Retinal pigment epithelial cell (primary cell): ENCODE results near the gene CGNL1.

ENCODE experiments used
- DNase-seq: peaks from one replicate; pipeline ENCODE4 v3.0.0-alpha.2; 2010; ENCODE audit warnings: low read depth
- H3K4me3 ChIP-seq: 2 replicates; pipeline ENCODE4 v1.5.1; 2011; ENCODE audit warnings: mild to moderate bottlenecking, low read length, control low read depth, moderate library complexity
- TF ChIP-seq, protein P1 (sequence below): conservative IDR thresholded peaks from 2 replicates; pipeline ENCODE4 v1.5.1; 2011; ENCODE audit warnings: low read depth, low read length, control low read depth, inconsistent platforms

Gene CGNL1

DNA sequence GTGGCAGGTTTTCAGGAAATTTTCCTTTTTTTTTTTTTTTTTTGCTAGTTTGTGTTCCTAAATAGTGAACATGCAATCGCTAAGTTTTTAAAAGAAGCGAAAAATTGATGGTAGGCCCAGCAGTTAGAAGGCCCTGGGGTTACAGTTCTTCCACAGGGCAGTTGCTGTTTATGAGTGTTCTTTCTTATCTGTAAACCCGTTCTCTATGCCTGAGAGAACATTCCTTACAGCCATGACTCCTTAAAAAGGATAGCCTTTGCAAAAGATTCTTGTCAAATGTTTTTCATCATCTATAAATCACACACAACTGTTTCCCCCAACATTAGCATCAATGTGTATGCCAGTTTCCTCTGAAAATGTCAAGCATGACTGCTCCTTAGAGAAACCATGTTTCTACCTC is 191.6 kb downstream of the CGNL1 start:
- no peak for DNase-seq
- TF ChIP-seq, protein P1, sequence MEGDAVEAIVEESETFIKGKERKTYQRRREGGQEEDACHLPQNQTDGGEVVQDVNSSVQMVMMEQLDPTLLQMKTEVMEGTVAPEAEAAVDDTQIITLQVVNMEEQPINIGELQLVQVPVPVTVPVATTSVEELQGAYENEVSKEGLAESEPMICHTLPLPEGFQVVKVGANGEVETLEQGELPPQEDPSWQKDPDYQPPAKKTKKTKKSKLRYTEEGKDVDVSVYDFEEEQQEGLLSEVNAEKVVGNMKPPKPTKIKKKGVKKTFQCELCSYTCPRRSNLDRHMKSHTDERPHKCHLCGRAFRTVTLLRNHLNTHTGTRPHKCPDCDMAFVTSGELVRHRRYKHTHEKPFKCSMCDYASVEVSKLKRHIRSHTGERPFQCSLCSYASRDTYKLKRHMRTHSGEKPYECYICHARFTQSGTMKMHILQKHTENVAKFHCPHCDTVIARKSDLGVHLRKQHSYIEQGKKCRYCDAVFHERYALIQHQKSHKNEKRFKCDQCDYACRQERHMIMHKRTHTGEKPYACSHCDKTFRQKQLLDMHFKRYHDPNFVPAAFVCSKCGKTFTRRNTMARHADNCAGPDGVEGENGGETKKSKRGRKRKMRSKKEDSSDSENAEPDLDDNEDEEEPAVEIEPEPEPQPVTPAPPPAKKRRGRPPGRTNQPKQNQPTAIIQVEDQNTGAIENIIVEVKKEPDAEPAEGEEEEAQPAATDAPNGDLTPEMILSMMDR, result no peak
- H3K4me3 ChIP-seq, result no peak overlapping the region

DNA sequence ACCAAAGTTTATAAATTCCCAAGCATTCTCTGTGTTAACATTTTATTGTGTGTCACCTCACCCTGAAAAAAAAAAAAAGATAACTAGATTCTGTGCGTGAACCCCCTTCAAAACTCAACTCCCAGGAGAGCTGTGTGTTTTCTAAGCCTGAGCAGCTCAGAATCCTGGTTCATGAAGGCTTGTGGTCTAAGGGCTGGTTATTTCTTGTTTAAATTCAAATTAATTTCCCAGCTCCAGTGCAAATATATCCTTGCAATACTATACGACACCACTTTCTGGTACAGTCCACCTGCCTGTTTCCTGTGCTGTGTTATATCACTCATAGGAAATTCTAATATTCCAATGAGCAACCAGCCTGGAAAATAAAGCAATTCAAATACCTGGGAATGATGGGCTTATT is 192.0 kb downstream of the CGNL1 start:
- no peak overlapping the region for H3K4me3 ChIP-seq
- TF ChIP-seq, protein P1, result no peak
- no peak for DNase-seq

DNA sequence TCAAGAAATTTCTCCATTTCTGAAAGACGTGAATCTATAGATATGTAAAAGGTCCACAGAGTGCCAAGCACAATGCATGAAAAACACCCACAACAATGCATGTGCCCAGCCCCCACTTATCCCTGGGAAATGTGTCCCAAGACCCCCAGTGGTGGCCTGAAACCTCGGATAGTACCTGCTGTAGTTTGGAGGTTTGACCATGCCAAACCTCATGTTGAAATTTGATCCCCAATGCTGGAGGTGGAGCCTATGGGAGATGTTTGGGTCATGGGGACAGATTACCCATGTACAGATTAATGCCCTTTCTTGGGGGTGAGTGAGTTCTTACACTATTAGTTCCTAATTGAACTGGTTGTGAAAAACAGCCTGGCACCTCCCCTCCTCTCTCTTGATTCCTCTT is 194.0 kb downstream of the CGNL1 start:
- H3K4me3 ChIP-seq, result no peak overlapping the region
- TF ChIP-seq, protein P1, result no peak
- DNase-seq, result no peak

DNA sequence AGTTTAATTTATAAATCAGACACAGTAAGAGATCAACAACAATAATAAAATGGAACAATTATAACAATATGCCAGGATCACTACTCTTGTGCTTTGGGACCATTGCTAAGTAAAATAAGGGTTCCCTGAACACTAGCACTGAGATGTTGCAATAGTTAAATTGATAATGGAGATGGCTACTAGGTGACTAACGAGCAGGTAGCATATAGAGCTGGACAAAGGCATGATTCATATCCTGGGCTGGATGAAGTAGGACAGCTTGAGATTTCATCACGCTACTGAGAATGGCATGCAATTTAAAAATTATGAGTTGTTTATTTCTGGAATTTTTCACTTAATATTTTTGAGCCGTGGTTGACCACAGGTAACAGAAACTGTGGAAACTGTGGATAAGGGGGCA is 194.7 kb downstream of the CGNL1 start:
- DNase-seq, result no peak
- TF ChIP-seq, protein P1, result no peak

DNA sequence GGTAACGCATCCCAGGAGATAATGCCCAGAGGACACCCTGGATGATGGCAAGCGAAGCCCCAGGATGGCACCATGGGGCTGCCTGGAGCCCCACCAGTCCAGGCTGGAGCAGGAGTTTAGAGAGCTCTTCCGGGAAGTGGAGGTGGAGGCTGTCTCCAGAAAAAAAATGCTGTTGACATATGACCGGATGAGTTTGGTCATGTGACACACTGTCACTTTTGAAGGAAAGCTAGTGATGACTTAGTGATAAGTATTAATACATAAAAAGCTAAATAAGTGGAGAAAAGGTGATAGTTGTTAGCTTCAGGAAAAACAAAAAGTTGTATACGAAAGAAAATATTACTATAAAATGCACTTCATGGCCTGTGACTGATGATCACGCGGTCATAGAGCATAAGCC is 195.4 kb downstream of the CGNL1 start:
- DNase-seq, result no peak
- no peak overlapping the region for H3K4me3 ChIP-seq
- TF ChIP-seq, protein P1, result no peak

More for the DNA sequence above, 194.7 kb downstream of the CGNL1 start:
- no peak overlapping the region for H3K4me3 ChIP-seq

DNA sequence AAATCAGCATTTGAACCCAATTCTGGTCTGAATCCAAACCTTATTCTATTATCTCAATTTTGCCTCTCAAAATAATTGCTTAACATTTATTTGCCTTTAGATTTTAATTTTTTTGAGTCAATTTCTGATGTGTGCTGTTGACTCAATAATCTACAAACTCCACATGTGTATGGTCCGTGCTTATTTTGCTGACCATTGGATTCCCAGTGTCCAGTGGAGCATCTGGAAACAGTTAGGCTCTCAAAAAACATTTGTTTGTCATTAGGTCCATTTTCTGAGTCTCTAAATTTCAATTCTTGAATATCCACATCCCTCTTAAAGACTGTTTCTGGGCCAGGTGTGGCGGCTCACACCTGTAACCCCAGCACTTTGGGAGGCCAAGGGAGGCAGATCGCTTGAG is 196.2 kb downstream of the CGNL1 start:
- no peak for DNase-seq
- TF ChIP-seq, protein P1, result no peak

DNA sequence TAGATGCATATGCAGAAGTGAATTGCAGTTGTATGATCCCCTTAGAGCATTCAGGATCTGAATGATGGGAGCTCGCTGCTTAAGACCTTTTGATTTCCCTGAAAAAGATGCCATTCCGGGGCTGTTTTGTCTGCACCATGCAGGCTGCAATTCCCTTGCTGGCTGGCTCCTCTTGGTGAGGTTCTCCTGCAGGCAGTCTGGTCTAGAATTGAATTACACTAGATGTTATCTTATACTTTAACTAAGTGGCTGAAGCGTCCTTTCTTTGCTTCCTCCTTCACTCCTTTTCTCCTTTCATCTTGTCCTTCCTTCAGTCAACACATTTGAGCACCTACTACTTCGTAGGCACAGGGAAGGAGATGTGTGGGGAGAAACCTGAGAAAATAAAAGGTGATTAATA is 196.8 kb downstream of the CGNL1 start:
- TF ChIP-seq, protein P1, result no peak
- no peak overlapping the region for H3K4me3 ChIP-seq
- DNase-seq, result no peak

More for the DNA sequence above, 196.2 kb downstream of the CGNL1 start:
- no peak overlapping the region for H3K4me3 ChIP-seq
